CD4-positive, alpha-beta memory T cell (primary cell): ENCODE results near the gene AOPEP. TPM values are rescaled to one million over a fixed set of nuclear protein-coding genes. Genes with fewer than 3 reads are reported as not detected.

Experiments used
- CTCF ChIA-PET: fragments of 350-600 bp; sonication (Branson Sonifier 250); formaldehyde crosslinking; loops from one replicate; lab custom pipeline; 2021; ENCODE audit warnings: inconsistent platforms; ENCODE audit not compliant: partially characterized antibody; lab: Charles Lee
- POLR2A ChIA-PET: fragments of 350-600 bp; sonication (Branson Sonifier 250); formaldehyde crosslinking; loops from one replicate; lab custom pipeline; 2021; ENCODE audit not compliant: partially characterized antibody; lab: Charles Lee
- DNase-seq, 5 donors: peaks; one replicate each; pipeline versions ENCODE4 v3.0.0 to v3.0.0-alpha.2; 2020 to 2022; ENCODE audit warnings: mixed read lengths in 1 of 5
- H3K27ac ChIP-seq: one replicate; pipeline ENCODE4 v1.7.0; 2013; ENCODE audit warnings: low read depth, low read length
- H3K27me3 ChIP-seq: 2 replicates; pipeline ENCODE4 v1.7.0; 2013; ENCODE audit warnings: mild to moderate bottlenecking, low read length, moderate library complexity; ENCODE audit not compliant: insufficient read depth
- H3K36me3 ChIP-seq: 2 replicates; pipeline ENCODE4 v1.7.0; 2013; ENCODE audit warnings: mild to moderate bottlenecking, low read length, moderate library complexity; ENCODE audit not compliant: insufficient read depth
- H3K4me1 ChIP-seq: 2 replicates; pipeline ENCODE4 v1.7.0; 2013; ENCODE audit warnings: mild to moderate bottlenecking, low read length, moderate library complexity; ENCODE audit not compliant: insufficient read depth
- H3K4me3 ChIP-seq, 2 donors: one replicate each; pipeline ENCODE4 v1.7.0; 2013; ENCODE audit warnings: low read length in 2 of 2, mild to moderate bottlenecking in 1 of 2
- H3K9me3 ChIP-seq, 2 donors: one replicate each; pipeline ENCODE4 v1.7.0; 2013; ENCODE audit warnings: low read length in 2 of 2, control low read depth in 1 of 2; ENCODE audit not compliant: control insufficient read depth in 1 of 2
- H3K27ac Mint-ChIP-seq, 7 donors: one replicate each; pipeline ENCODE4 v1.8.0; 2020 to 2021; ENCODE audit warnings: mixed read lengths in 7 of 7, mild to moderate bottlenecking in 6 of 7, inconsistent platforms in 3 of 7, moderate library complexity in 3 of 7
- H3K27me3 Mint-ChIP-seq, 2 donors: one replicate each; pipeline ENCODE4 v1.8.0; 2020 to 2021; ENCODE audit warnings: mixed read lengths in 2 of 2
- H3K36me3 Mint-ChIP-seq, 2 donors: one replicate each; pipeline ENCODE4 v1.8.0; 2020 to 2021; ENCODE audit warnings: mixed read lengths in 2 of 2, inconsistent platforms in 1 of 2, mild to moderate bottlenecking in 1 of 2
- H3K4me1 Mint-ChIP-seq, 4 donors: one replicate each; pipeline ENCODE4 v1.8.0; 2020 to 2021; ENCODE audit warnings: mixed read lengths in 4 of 4, mild to moderate bottlenecking in 1 of 4
- H3K4me3 Mint-ChIP-seq, 8 donors: one replicate each; pipeline ENCODE4 v1.8.0; 2020 to 2021; ENCODE audit warnings: mixed read lengths in 8 of 8, mild to moderate bottlenecking in 7 of 8, moderate library complexity in 6 of 8, inconsistent platforms in 3 of 8
- H3K9me3 Mint-ChIP-seq, 8 donors: one replicate each; pipeline ENCODE4 v1.8.0; 2020 to 2021; ENCODE audit warnings: mixed read lengths in 8 of 8, mild to moderate bottlenecking in 5 of 8, inconsistent platforms in 3 of 8, moderate library complexity in 1 of 8
- intact Hi-C: fragments of 100-400 bp; cut with micrococcal nuclease; formaldehyde crosslinking; loops from one replicate; pipeline ENCODE4 v1.15.1; 2023
- polyA plus RNA-seq, 2 donors: library from polyadenylated mRNA; unstranded; fragments of 300-500 nt; fragmentation: Illumina TruSeq; gene quantifications; one replicate each; pipeline ENCODE4 v1.2.3, GENCODE V29; 2021
- total RNA-seq, 2 experiments: library from RNA; stranded (reverse); gene quantifications; one replicate each; pipeline ENCODE4 v1.2.3, GENCODE V29; 2021

The AOPEP gene
- total and polyA plus RNA-seq, 4 experiments from 2014 or later: 3.1 to 11.7 (median 7.6) TPM

GRCh38 chr9:94981723-94982090 is 255.2 kb downstream of the AOPEP start:
- no peaks in the 10 kb centered on the region for H3K36me3 ChIP-seq
- H3K9me3 ChIP-seq: no peaks in the 10 kb centered on the region
- Mint-ChIP-seq H3K27me3 (no peaks in the 10 kb centered on the region), H3K9me3 (no peaks in the 10 kb centered on the region), H3K4me3 (no peak overlapping the region), H3K4me1 (peaks cover 6 to 14% (median 9%) of the 10 kb centered on the region in 4 donors), H3K27ac (no peak overlapping the region), H3K36me3 (peaks cover 0 to 18% of the 10 kb centered on the region in 2 donors)
- H3K27me3 ChIP-seq: no peaks in the 10 kb centered on the region
- H3K4me3 ChIP-seq: no peak overlapping the region
- H3K27ac ChIP-seq: no peak overlapping the region
- H3K4me1 ChIP-seq: peaks cover 8% of the 10 kb centered on the region
- DNase-seq: no peak
- ChIA-PET POLR2A (no interaction called here), CTCF (no interaction called here)
- intact Hi-C loops: no loop called here

- peaks cover 0 to 21% of the 10 kb centered on the region in 2 donors for H3K36me3 Mint-ChIP-seq
- POLR2A ChIA-PET: no interaction called here
- DNase-seq: no peak
- H3K9me3 Mint-ChIP-seq: no peaks in the 10 kb centered on the region
- Histone ChIP-seq H3K4me3 (no peak overlapping the region), H3K36me3 (no peaks in the 10 kb centered on the region), H3K4me1 (peaks cover 8% of the 10 kb centered on the region), H3K27ac (no peak overlapping the region), H3K9me3 (no peaks in the 10 kb centered on the region), H3K27me3 (no peaks in the 10 kb centered on the region)
- no peaks in the 10 kb centered on the region for H3K27me3 Mint-ChIP-seq
- peak overlapping the region in 1 of 7 donors; percentile 36 for H3K27ac Mint-ChIP-seq
- CTCF ChIA-PET: interaction anchor here (0.7 to 1.1 kb wide), 2 partner anchors 18 to 155 kb away, joined by 3 read pairs; no protein-coding TSS in a partner anchor
- H3K4me3 Mint-ChIP-seq: no peak overlapping the region
- H3K4me1 Mint-ChIP-seq: peaks cover 6 to 14% (median 9%) of the 10 kb centered on the region in 4 donors
- intact Hi-C loops: no loop called here
Observed at GRCh38 chr9:94982211-94982610, 255.7 kb downstream of the AOPEP start.

GRCh38 chr9:94983552-94983951 is 257.1 kb downstream of the AOPEP start:
- CTCF ChIA-PET: interaction anchor here (1.1 kb wide), 1 partner anchor 20 kb away, joined by 3 read pairs; no protein-coding TSS in a partner anchor
- Mint-ChIP-seq H3K4me1 (peaks cover 6 to 14% (median 9%) of the 10 kb centered on the region in 4 donors), H3K9me3 (no peaks in the 10 kb centered on the region), H3K27ac (peak overlapping the region in 1 of 7 donors; percentile 55), H3K4me3 (no peak overlapping the region), H3K36me3 (peaks cover 2 to 19% of the 10 kb centered on the region in 2 donors), H3K27me3 (no peaks in the 10 kb centered on the region)
- no peak for DNase-seq
- POLR2A ChIA-PET: no interaction called here
- H3K9me3 ChIP-seq: no peaks in the 10 kb centered on the region
- H3K27me3 ChIP-seq: no peaks in the 10 kb centered on the region
- intact Hi-C loops: no loop called here
- H3K4me1 ChIP-seq: peaks cover 8% of the 10 kb centered on the region
- H3K27ac ChIP-seq: no peak overlapping the region
- no peaks in the 10 kb centered on the region for H3K36me3 ChIP-seq
- H3K4me3 ChIP-seq: no peak overlapping the region

GRCh38 chr9:94984891-94985476 is 258.5 kb downstream of the AOPEP start:
- Histone ChIP-seq H3K4me1 (peaks cover 8% of the 10 kb centered on the region), H3K9me3 (no peaks in the 10 kb centered on the region), H3K27ac (no peak overlapping the region), H3K27me3 (no peaks in the 10 kb centered on the region), H3K36me3 (no peaks in the 10 kb centered on the region), H3K4me3 (no peak overlapping the region)
- POLR2A ChIA-PET: no interaction called here
- Mint-ChIP-seq H3K4me3 (peak overlapping the region in 2 of 8 donors; percentile 31 to 56), H3K36me3 (peaks cover 2 to 13% of the 10 kb centered on the region in 2 donors), H3K27ac (no peak overlapping the region), H3K4me1 (peaks cover 6 to 14% (median 9%) of the 10 kb centered on the region in 4 donors), H3K9me3 (peaks cover 0 to 1% (median 0%) of the 10 kb centered on the region in 8 donors), H3K27me3 (no peaks in the 10 kb centered on the region)
- peak in 1 of 5 donors; percentile 6 for DNase-seq
- CTCF ChIA-PET: no interaction called here
- intact Hi-C loops: no loop called here

- Histone ChIP-seq H3K4me1 (peaks cover 8% of the 10 kb centered on the region), H3K9me3 (no peaks in the 10 kb centered on the region), H3K36me3 (no peaks in the 10 kb centered on the region), H3K27me3 (no peaks in the 10 kb centered on the region), H3K4me3 (no peak overlapping the region), H3K27ac (no peak overlapping the region)
- Mint-ChIP-seq H3K27ac (no peak overlapping the region), H3K4me1 (peaks cover 6 to 14% (median 9%) of the 10 kb centered on the region in 4 donors), H3K4me3 (no peak overlapping the region), H3K36me3 (peaks cover 2 to 16% of the 10 kb centered on the region in 2 donors), H3K9me3 (peaks cover 0 to 1% (median 0%) of the 10 kb centered on the region in 8 donors), H3K27me3 (no peaks in the 10 kb centered on the region)
- intact Hi-C loops: no loop called here
- CTCF ChIA-PET: no interaction called here
- DNase-seq: no peak
- POLR2A ChIA-PET: no interaction called here
Observed at GRCh38 chr9:94985649-94986048, 259.1 kb downstream of the AOPEP start.

GRCh38 chr9:94987731-94988130 is 261.2 kb downstream of the AOPEP start:
- Mint-ChIP-seq H3K36me3 (peaks cover 2 to 22% of the 10 kb centered on the region in 2 donors), H3K27ac (no peak overlapping the region), H3K4me1 (peaks cover 5 to 12% (median 7%) of the 10 kb centered on the region in 4 donors), H3K9me3 (peaks cover 0 to 1% (median 0%) of the 10 kb centered on the region in 8 donors), H3K4me3 (no peak overlapping the region), H3K27me3 (no peaks in the 10 kb centered on the region)
- intact Hi-C loops: no loop called here
- no peak overlapping the region for H3K27ac ChIP-seq
- no peaks in the 10 kb centered on the region for H3K36me3 ChIP-seq
- H3K4me1 ChIP-seq: peaks cover 8% of the 10 kb centered on the region
- POLR2A ChIA-PET: no interaction called here
- CTCF ChIA-PET: no interaction called here
- no peak for DNase-seq
- H3K4me3 ChIP-seq: no peak overlapping the region
- H3K27me3 ChIP-seq: no peaks in the 10 kb centered on the region
- H3K9me3 ChIP-seq: no peaks in the 10 kb centered on the region

- intact Hi-C loops: no loop called here
Observed at GRCh38 chr9:94990897-94991561, 264.5 kb downstream of the AOPEP start.

More at GRCh38 chr9:94990897-94991561, 264.5 kb downstream of the AOPEP start:
- Mint-ChIP-seq H3K27ac (no peak overlapping the region), H3K27me3 (no peaks in the 10 kb centered on the region), H3K4me3 (no peak overlapping the region), H3K4me1 (no peaks in the 10 kb centered on the region), H3K36me3 (peaks cover 2 to 37% of the 10 kb centered on the region in 2 donors), H3K9me3 (peaks cover 0 to 1% (median 0%) of the 10 kb centered on the region in 8 donors)
- Histone ChIP-seq H3K27me3 (no peaks in the 10 kb centered on the region), H3K4me1 (no peaks in the 10 kb centered on the region), H3K4me3 (no peak overlapping the region), H3K27ac (no peak overlapping the region), H3K36me3 (no peaks in the 10 kb centered on the region), H3K9me3 (no peaks in the 10 kb centered on the region)
- DNase-seq: no peak
- ChIA-PET CTCF (no interaction called here), POLR2A (no interaction called here)
